IgD-negative memory B cell (primary cell): ENCODE data around the gene KLHDC4. TPM values are rescaled to one million over a fixed set of nuclear protein-coding genes. Genes with fewer than 3 reads are reported as not detected.
A peak's percentile ranks its signal among the peaks of the same experiment; 100 is the strongest.

ENCODE experiments used
- H3K27ac Mint-ChIP-seq, 3 donors: one replicate each; pipeline ENCODE4 v1.8.0; 2020 to 2022; ENCODE audit warnings: mild to moderate bottlenecking in 3 of 3, mixed read lengths in 3 of 3, moderate library complexity in 1 of 3
- H3K27me3 Mint-ChIP-seq: one replicate; pipeline ENCODE4 v1.8.0; 2021; ENCODE audit warnings: mixed read lengths
- H3K36me3 Mint-ChIP-seq: one replicate; pipeline ENCODE4 v1.8.0; 2020; ENCODE audit warnings: mild to moderate bottlenecking, mixed read lengths
- H3K4me1 Mint-ChIP-seq, 3 donors: one replicate each; pipeline ENCODE4 v1.8.0; 2020 to 2022; ENCODE audit warnings: mixed read lengths in 3 of 3, mild to moderate bottlenecking in 1 of 3
- H3K4me3 Mint-ChIP-seq, 4 donors: one replicate each; pipeline ENCODE4 v1.8.0; 2020 to 2022; ENCODE audit warnings: mild to moderate bottlenecking in 4 of 4, mixed read lengths in 4 of 4, moderate library complexity in 3 of 4
- H3K9me3 Mint-ChIP-seq, 3 donors: one replicate each; pipeline ENCODE4 v1.8.0; 2020 to 2021; ENCODE audit warnings: mixed read lengths in 3 of 3, mild to moderate bottlenecking in 1 of 3
- polyA plus RNA-seq: library from polyadenylated mRNA; unstranded; fragments of 300-500 nt; fragmentation: Illumina TruSeq; gene quantifications from one replicate; pipeline ENCODE4 v1.2.3, GENCODE V29; 2021

The KLHDC4 gene
- polyA plus RNA-seq, 1 donor from 2014 or later: 18.7 TPM

GRCh38 chr16:87674419-87674818 is 91.4 kb downstream of the KLHDC4 start:
- Mint-ChIP-seq H3K9me3 (no peaks in the 10 kb centered on the region), H3K27me3 (no peaks in the 10 kb centered on the region), H3K36me3 (peaks cover 1% of the 10 kb centered on the region), H3K4me3 (peak overlapping the region in 1 of 4 donors; percentile 85), H3K27ac (peak overlapping the region in 1 of 3 donors; percentile 33), H3K4me1 (peaks cover 0 to 11% (median 9%) of the 10 kb centered on the region in 3 donors)

DNA sequence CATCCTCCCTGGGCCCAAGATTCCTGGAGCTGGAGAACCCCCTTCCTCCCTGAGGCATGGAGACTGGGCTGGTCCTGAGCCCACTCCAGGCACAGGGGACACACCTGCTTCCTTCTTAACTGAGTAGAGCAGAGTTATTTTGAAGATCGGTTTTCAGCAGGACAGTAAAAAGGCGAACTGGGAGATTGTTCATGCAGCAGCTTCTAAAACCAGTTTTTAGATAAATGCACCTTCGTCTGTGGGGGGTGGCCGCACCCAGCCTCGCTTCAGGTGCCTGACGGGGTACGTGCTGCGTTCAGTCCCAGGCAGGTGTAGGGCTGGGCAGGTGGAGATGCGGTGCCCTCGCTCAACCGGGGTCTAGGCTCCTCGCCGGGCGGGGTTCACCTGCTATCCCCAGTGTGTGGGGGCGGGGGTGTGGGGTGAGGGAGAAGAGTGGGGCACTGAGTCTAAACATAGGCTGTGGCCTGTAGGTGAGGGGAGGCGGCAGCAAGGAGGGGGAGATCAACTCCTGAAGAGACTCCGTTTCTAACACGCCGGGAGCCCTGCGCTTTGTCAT is 94.0 kb downstream of the KLHDC4 start:
- Mint-ChIP-seq H3K4me1 (peaks cover 0 to 11% (median 10%) of the 10 kb centered on the region in 3 donors), H3K4me3 (peak overlapping the region in 2 of 4 donors; percentile 63 to 89), H3K27ac (peak overlapping the region in 1 of 3 donors; percentile 78), H3K36me3 (peaks cover 1% of the 10 kb centered on the region), H3K27me3 (no peaks in the 10 kb centered on the region), H3K9me3 (no peaks in the 10 kb centered on the region)

DNA sequence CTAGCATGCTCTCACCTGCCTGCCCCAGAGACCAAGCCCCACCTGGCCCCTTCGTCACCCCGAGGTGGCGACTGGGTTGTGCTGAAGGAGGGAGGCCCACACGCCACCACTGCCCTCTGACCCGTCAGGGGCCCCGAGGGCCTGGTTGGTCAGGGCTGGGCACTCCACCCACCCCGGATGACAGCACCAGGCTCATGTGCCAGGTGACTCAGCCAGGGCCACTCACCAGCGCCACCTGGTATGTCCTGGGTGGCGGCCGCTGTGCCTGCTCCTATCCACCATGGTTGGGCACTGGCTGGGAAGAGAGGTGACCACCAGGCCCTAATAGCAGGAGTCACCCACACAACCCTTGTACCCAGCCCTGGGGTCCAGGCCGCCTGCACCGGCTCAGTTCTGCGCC is 94.6 kb downstream of the KLHDC4 start:
- H3K4me1 Mint-ChIP-seq: peaks cover 0 to 11% (median 10%) of the 10 kb centered on the region in 3 donors
- H3K36me3 Mint-ChIP-seq: peaks cover 1% of the 10 kb centered on the region
- peak overlapping the region in 1 of 3 donors; percentile 23 for H3K27ac Mint-ChIP-seq
- H3K4me3 Mint-ChIP-seq: no peak overlapping the region
- no peaks in the 10 kb centered on the region for H3K27me3 Mint-ChIP-seq
- no peaks in the 10 kb centered on the region for H3K9me3 Mint-ChIP-seq

GRCh38 chr16:87669672-87670071 is 96.1 kb downstream of the KLHDC4 start:
- Mint-ChIP-seq H3K4me3 (no peak overlapping the region), H3K36me3 (peaks cover 1% of the 10 kb centered on the region), H3K27ac (no peak overlapping the region), H3K9me3 (no peaks in the 10 kb centered on the region), H3K4me1 (peaks cover 0 to 9% (median 8%) of the 10 kb centered on the region in 3 donors), H3K27me3 (no peaks in the 10 kb centered on the region)

DNA sequence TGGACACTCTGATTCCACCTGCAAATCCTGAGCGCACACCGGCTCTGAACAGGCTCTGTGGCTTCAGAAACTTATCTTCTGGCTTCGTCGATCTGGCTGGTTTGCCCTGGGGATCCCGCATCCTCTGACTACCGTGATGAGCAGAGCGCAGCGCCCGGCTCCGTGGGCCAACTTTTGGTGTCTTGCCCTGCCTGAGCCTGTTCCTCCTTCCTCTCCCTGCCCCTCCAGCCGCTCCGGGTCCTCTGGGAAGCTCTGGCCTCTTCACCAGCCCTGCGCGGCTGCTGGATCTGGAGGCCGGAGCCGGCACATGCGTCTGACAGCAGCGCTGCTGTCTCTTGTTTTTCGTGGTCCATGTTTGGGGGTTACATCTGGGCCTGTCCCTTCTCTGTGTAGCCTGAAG is 97.8 kb downstream of the KLHDC4 start:
- Mint-ChIP-seq H3K4me3 (no peak overlapping the region), H3K27ac (no peak overlapping the region), H3K36me3 (peaks cover 1% of the 10 kb centered on the region), H3K9me3 (no peaks in the 10 kb centered on the region), H3K4me1 (peaks cover 0 to 6% (median 4%) of the 10 kb centered on the region in 3 donors), H3K27me3 (no peaks in the 10 kb centered on the region)

DNA sequence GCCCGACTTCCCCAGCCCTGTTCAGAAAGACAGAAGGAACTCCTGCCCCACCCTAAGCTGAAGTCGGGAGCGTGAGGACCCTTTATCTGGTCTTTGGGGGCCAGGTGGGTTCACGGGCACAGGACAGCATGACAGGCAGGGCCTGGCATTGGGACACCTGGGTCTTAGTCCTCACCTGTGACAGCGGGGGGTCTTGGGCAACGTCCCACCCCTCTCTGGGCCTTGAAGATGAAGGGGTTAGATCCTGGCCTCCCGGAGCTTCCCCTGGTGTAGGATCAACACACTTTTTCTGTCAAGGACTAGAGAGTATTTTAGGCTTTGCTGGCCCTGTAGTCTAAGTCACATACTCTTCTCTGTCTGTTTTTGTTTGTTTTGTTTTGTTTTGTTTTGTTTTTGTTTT is 98.3 kb downstream of the KLHDC4 start:
- H3K36me3 Mint-ChIP-seq: no peaks in the 10 kb centered on the region

GRCh38 chr16:87666919-87667318 is 98.9 kb downstream of the KLHDC4 start:
- H3K9me3 Mint-ChIP-seq: no peaks in the 10 kb centered on the region
- peaks cover 0 to 6% (median 4%) of the 10 kb centered on the region in 3 donors for H3K4me1 Mint-ChIP-seq
- no peak overlapping the region for H3K27ac Mint-ChIP-seq
- H3K36me3 Mint-ChIP-seq: no peaks in the 10 kb centered on the region
- H3K27me3 Mint-ChIP-seq: no peaks in the 10 kb centered on the region
- H3K4me3 Mint-ChIP-seq: no peak overlapping the region

More for the DNA sequence above, 98.3 kb downstream of the KLHDC4 start:
- peaks cover 0 to 6% (median 4%) of the 10 kb centered on the region in 3 donors for H3K4me1 Mint-ChIP-seq
- H3K27ac Mint-ChIP-seq: no peak overlapping the region
- H3K4me3 Mint-ChIP-seq: no peak overlapping the region
- no peaks in the 10 kb centered on the region for H3K9me3 Mint-ChIP-seq
- no peaks in the 10 kb centered on the region for H3K27me3 Mint-ChIP-seq

GRCh38 chr16:87665193-87665592 is 100.6 kb downstream of the KLHDC4 start:
- H3K27me3 Mint-ChIP-seq: peaks cover 9% of the 10 kb centered on the region
- no peak overlapping the region for H3K4me3 Mint-ChIP-seq
- H3K27ac Mint-ChIP-seq: no peak overlapping the region
- H3K36me3 Mint-ChIP-seq: no peaks in the 10 kb centered on the region
- H3K4me1 Mint-ChIP-seq: peaks cover 0 to 3% (median 0%) of the 10 kb centered on the region in 3 donors
- no peaks in the 10 kb centered on the region for H3K9me3 Mint-ChIP-seq

GRCh38 chr16:87664792-87665191 is 101.0 kb downstream of the KLHDC4 start:
- H3K9me3 Mint-ChIP-seq: no peaks in the 10 kb centered on the region
- no peak overlapping the region for H3K4me3 Mint-ChIP-seq
- peaks cover 0 to 3% (median 0%) of the 10 kb centered on the region in 3 donors for H3K4me1 Mint-ChIP-seq
- no peaks in the 10 kb centered on the region for H3K36me3 Mint-ChIP-seq
- no peak overlapping the region for H3K27ac Mint-ChIP-seq
- H3K27me3 Mint-ChIP-seq: peaks cover 9% of the 10 kb centered on the region

DNA sequence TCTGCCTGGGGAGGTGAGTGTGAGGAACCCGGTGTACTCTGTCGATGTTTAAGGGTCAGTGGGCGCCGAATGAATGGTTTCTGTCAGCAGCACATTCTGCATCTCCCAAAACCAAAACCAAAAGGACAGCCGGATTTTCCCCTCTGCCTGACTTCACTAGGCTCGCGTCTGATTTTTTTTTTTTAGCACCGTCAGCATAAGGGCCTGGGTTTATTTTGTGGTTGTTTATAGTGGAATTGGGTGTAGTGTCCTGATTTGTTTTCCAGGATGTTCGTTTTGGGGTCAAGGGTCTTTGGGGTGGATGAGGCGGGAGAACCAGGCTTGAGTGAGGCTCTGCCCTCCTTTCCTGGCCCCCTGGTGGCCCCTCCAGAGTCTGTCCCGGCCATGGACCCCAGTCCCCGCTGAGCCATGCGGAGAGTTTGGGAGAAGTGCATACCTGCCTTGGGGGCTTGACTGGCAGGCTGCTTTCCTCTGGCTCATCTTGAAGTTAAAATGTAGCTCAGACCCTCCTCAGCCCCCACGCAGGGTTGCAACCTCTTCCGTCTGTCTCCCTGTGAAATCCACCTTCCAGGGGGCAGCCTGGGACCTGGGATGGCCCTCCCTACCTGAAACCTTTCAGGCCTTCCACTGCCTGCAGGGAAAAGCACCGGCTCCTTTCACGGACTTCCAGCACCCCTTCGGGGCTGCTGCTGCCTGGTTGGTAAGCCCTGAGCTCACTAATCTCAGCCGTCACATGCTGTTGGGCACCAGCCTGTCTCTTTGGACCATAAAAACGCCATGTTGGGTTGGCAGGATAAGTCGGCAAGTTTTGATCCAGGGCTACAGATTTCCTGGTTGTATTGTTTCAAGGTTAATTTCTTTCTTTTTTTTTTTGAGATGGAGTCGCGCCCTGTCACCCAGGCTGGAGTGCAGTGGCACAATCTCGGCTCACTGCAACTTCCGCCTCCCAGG is 103.3 kb downstream of the KLHDC4 start:
- no peak overlapping the region for H3K27ac Mint-ChIP-seq
- no peaks in the 10 kb centered on the region for H3K36me3 Mint-ChIP-seq
- peaks cover 0 to 2% (median 0%) of the 10 kb centered on the region in 3 donors for H3K4me1 Mint-ChIP-seq
- H3K4me3 Mint-ChIP-seq: no peak overlapping the region
- H3K27me3 Mint-ChIP-seq: peaks cover 13% of the 10 kb centered on the region
- H3K9me3 Mint-ChIP-seq: peaks cover 0 to 2% (median 0%) of the 10 kb centered on the region in 3 donors

- no peaks in the 10 kb centered on the region for H3K36me3 Mint-ChIP-seq
Measured at GRCh38 chr16:87661561-87661960, 104.2 kb downstream of the KLHDC4 start.

DNA sequence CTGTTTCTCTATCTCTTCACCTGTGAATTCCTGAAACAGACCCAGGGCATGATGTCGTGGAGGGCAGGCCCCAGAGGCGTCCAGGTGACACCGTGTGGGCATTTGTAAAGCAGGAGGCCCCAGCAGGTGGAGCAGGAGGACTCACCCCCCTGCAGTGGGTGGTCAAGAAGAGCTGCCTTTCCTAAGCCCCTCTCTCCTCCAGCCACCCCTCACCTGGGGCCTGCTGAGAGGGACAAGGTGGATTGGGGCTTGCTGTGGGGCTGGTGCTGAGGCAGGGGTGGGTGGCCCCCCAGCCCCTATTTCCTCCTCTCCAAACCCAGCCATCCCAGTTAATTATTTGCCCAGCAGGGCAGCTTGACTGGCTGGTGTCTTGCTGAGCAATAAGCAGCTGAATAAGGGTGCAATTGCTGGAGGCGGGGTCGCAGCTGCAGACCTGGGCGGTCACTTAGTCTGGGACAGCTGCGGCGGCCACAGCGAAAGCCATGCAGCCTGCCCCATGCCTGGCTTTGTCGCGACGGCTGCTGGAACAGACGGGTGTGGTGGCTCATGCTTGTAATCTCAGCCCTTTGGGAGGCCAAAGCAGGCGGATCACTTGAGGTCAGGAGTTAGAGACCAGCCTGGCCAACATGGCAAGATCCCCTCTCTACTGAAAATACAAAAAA is 107.1 kb downstream of the KLHDC4 start:
- Mint-ChIP-seq H3K9me3 (peaks cover 0 to 4% (median 0%) of the 10 kb centered on the region in 3 donors), H3K27ac (no peak overlapping the region), H3K36me3 (no peaks in the 10 kb centered on the region), H3K4me3 (no peak overlapping the region), H3K4me1 (peaks cover 0 to 2% (median 0%) of the 10 kb centered on the region in 3 donors), H3K27me3 (peaks cover 13% of the 10 kb centered on the region)

More at GRCh38 chr16:87661561-87661960, 104.2 kb downstream of the KLHDC4 start:
- peaks cover 0 to 2% (median 0%) of the 10 kb centered on the region in 3 donors for H3K4me1 Mint-ChIP-seq
- H3K27me3 Mint-ChIP-seq: peaks cover 13% of the 10 kb centered on the region
- peaks cover 0 to 4% (median 0%) of the 10 kb centered on the region in 3 donors for H3K9me3 Mint-ChIP-seq
- H3K4me3 Mint-ChIP-seq: no peak overlapping the region
- H3K27ac Mint-ChIP-seq: no peak overlapping the region
